Stomach (tissue), 4 donors: ENCODE measurements around the gene KMT5B.

ENCODE experiments used
- CTCF ChIP-seq, 7 experiments: fragments of 450-650 bp in 4 of 7; fragments of 200-600 bp in 3 of 7; sonication (generic) in 3 of 7; IDR thresholded peaks; one replicate each; pipeline ENCODE4 v1.5.1; 2016 to 2019; ENCODE audit warnings: antibody characterized with exemption in 7 of 7, control low read depth in 2 of 7, mild to moderate bottlenecking in 1 of 7
- EP300 ChIP-seq: sonication (generic); formaldehyde crosslinking; IDR thresholded peaks from one replicate; pipeline ENCODE4 v1.6.1; 2017; ENCODE audit warnings: antibody characterized with exemption
- POLR2A ChIP-seq, 4 donors: fragments of 450-650 bp; IDR thresholded peaks; one replicate each; pipeline ENCODE4 v1.6.1; 2016; ENCODE audit warnings: antibody characterized with exemption in 4 of 4, control low read depth in 2 of 4, mild to moderate bottlenecking in 1 of 4, moderate library complexity in 1 of 4
- POLR2AphosphoS5 ChIP-seq, 3 donors: sonication (generic); formaldehyde crosslinking; IDR thresholded peaks; one replicate each; pipeline ENCODE4 v1.6.1; 2016; ENCODE audit warnings: antibody characterized with exemption in 3 of 3

- no peak for TF ChIP-seq CTCF (IDR thresholded peaks at IDR 0.05)
- no peak for TF ChIP-seq POLR2A (IDR thresholded peaks at IDR 0.05)
- no peak for TF ChIP-seq POLR2AphosphoS5 (IDR thresholded peaks at IDR 0.05)
- no peak for TF ChIP-seq EP300
These were observed 47.5 kb downstream of the KMT5B start for GRCh38 chr11:68165601-68166000.
